HG03139 (cell line): ENCODE data around the gene CLSTN1.
"Not testable (repeated sequence)": the region's sequence is repeated elsewhere in the genome, so short reads cannot be mapped to it uniquely, and the experiment has no call there.

ENCODE experiments used
- ATAC-seq: cut with Tn5 transposase; IDR thresholded peaks from one replicate; pipeline ENCODE4 v1.9.1; 2021; ENCODE audit not compliant: unreplicated experiment

CLSTN1 gene

GRCh38 chr1:9798236-9799130, 25.3 kb downstream of the CLSTN1 start:
- ATAC-seq = no peak

- no peak for ATAC-seq
Observed at GRCh38 chr1:9797049-9797448, 26.7 kb downstream of the CLSTN1 start.

- no peak for ATAC-seq
Observed at GRCh38 chr1:9794081-9794480, 29.7 kb downstream of the CLSTN1 start.

GRCh38 chr1:9793291-9793690, 30.5 kb downstream of the CLSTN1 start:
- ATAC-seq = no peak

- no peak for ATAC-seq
Observed at GRCh38 chr1:9792156-9793042, 31.4 kb downstream of the CLSTN1 start.

GRCh38 chr1:9789700-9790099, 34.1 kb downstream of the CLSTN1 start:
- not testable (repeated sequence) for ATAC-seq

- ATAC-seq = no peak
Observed at GRCh38 chr1:9787702-9788101, 36.1 kb downstream of the CLSTN1 start.

GRCh38 chr1:9785406-9785805, 38.4 kb downstream of the CLSTN1 start:
- ATAC-seq = no peak

GRCh38 chr1:9784508-9785133, 39.1 kb downstream of the CLSTN1 start:
- no peak for ATAC-seq

- ATAC-seq = no peak
Observed at GRCh38 chr1:9782897-9783296, 40.9 kb downstream of the CLSTN1 start.

- ATAC-seq = no peak
Observed at GRCh38 chr1:9782116-9782751, 41.5 kb downstream of the CLSTN1 start.

GRCh38 chr1:9780554-9781110, 43.1 kb downstream of the CLSTN1 start:
- no peak for ATAC-seq

- ATAC-seq = no peak
Observed at GRCh38 chr1:9778905-9779304, 44.9 kb downstream of the CLSTN1 start.

GRCh38 chr1:9776685-9777084, 47.1 kb downstream of the CLSTN1 start:
- no peak for ATAC-seq

GRCh38 chr1:9774712-9775679, 48.8 kb downstream of the CLSTN1 start:
- ATAC-seq = no peak

GRCh38 chr1:9770298-9770697, 53.5 kb downstream of the CLSTN1 start:
- ATAC-seq = no peak

- no peak for ATAC-seq
Observed at GRCh38 chr1:9768983-9769382, 54.8 kb downstream of the CLSTN1 start.

- ATAC-seq = no peak
Observed at GRCh38 chr1:9767964-9768668, 55.6 kb downstream of the CLSTN1 start.
